Gastroesophageal sphincter (tissue), 3 donors: ENCODE data around the gene AK2.

Experiments used
- CTCF ChIP-seq, 4 experiments: fragments of 200-600 bp in 2 of 4; fragments of 450-650 bp in 2 of 4; sonication (generic) in 1 of 4; IDR thresholded peaks; one replicate each; pipeline ENCODE4 v1.5.1; 2017 to 2019; ENCODE audit warnings: antibody characterized with exemption in 4 of 4, mild to moderate bottlenecking in 2 of 4, moderate library complexity in 2 of 4
- POLR2A ChIP-seq, 2 donors: fragments of 450-650 bp; IDR thresholded peaks; one replicate each; pipeline ENCODE4 v1.6.1; 2017; ENCODE audit warnings: antibody characterized with exemption in 2 of 2, mild to moderate bottlenecking in 2 of 2, moderate library complexity in 1 of 2
- POLR2AphosphoS5 ChIP-seq: sonication (generic); formaldehyde crosslinking; IDR thresholded peaks from one replicate; pipeline ENCODE4 v1.6.1; 2017; ENCODE audit warnings: antibody characterized with exemption

- TF ChIP-seq POLR2AphosphoS5 (no peak), CTCF (IDR thresholded peaks at IDR 0.05) (no peak), POLR2A (IDR thresholded peaks at IDR 0.05) (no peak)
Measured at GRCh38 chr1:32977546-32978087, 59.1 kb downstream of the AK2 start.
